Effector CD4-positive, alpha-beta T cell (primary cell): ENCODE data around the gene KIAA1586.
"Not testable (repeated sequence)": the region's sequence is repeated elsewhere in the genome, so short reads cannot be mapped to it uniquely, and the experiment has no call there.

ENCODE experiments used
- DNase-seq: peaks from one replicate; pipeline ENCODE4 v3.0.0-alpha.2; 2020

KIAA1586 gene

DNA sequence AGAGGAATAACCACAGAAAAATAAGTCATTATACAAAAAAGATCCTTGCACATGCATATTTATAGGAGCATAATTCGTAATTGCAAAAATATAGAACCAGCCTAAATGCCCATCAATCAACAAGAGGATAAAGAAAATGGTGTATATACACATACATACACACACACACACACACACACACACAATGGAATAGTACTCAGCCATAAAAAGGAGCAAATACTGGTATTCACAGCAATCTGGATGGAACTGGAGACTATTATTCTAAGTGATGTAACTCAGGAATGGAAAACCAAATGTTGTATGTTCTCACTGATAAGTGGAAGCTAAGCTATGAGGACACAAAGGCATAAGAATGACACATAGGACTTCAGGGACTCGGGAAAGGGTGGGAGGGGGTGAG, 1.9 kb upstream of the KIAA1586 start:
- DNase-seq: no peak

DNA sequence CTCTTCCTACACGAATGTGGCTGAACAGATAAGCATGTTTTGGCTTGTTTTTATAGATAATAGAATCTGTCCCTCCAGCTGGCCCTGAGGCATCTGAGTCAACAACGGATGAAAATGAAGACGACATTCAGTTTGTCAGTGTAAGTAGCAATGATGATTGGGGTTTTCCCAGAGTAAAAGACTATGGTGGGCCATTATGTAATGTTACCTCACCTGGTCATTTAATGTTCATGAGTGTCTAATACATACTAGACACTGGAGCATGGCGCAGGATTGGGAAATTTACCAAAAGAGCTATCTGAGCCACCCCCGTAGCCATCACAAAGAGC, 728 bp downstream of the KIAA1586 start:
- DNase-seq: not testable (repeated sequence)

DNA sequence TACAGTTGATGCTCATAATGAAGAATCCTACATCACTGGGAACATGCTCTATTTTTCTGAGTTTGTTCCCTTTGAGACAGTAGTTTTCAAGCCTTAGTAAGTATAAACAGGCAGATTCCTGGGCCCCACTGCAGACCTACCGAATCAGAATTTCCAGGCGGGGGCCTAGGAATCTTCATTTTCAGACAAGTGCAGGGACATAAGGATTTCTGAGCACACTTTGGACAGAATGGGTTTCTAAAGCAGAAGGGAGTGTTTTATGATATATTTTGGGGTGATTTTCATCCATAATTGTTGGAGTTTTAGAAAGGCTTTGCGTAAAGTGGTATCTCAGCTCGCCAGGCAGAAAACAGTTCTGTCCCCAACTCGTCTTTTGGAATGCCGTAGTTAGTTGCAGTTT, 1.4 kb downstream of the KIAA1586 start:
- not testable (repeated sequence) for DNase-seq

DNA sequence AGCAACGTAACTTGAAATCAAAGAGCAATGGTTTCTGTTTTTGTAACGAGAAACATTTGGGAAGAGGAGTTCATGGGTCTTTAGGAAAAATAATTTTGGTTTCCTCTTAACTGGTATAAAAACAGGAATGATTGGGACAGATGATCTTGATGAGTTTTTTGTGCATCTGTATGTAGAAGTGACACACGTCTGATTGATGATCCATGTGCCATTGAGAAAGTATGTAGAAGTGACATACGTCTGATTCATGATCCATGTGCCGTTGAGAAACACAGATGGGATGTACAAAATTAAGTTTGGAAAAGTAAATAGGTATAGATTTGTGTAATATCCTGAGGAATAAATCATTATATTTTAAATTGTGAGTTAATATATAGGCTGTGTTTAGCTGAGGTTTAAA, 2.1 kb downstream of the KIAA1586 start:
- no peak for DNase-seq

DNA sequence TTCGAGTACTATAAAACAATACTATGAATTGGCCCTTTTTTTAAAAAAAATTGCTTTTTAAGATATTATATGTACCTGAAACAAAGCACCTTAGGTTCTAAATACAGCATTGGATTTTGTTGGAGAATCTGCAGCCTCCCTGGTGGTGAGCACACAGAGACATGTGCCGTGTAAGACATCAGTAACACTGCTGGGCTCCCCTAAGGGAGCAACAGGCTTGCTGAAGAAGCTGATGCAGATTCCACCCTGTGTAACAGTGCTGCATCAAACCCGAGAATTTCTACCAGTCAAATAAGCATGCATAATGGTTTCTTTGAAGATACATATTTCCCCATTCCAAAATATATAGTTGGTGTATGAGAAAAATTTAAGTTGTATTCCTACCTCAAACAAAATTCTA, 17.4 kb downstream of the KIAA1586 start:
- no peak for DNase-seq

DNA sequence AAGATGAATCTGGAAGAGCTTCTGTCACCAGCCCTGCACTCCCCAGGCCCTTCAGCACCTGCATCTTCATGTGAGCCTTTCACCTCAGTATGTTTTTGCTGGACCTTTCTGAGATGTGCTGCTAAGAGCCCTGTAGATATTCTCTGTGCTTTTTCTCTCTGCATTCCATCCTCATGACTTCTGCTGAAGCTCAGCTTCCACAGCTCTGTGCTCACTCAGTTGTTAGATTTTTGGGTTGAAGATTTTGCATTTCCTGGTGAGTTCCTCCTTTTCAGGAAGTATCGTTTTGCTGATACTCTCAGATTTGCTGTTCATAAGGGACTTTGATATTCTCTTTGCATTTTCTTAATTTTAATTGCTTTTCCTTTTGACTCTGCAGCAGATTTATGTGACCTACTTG, 18.3 kb downstream of the KIAA1586 start:
- DNase-seq: no peak

DNA sequence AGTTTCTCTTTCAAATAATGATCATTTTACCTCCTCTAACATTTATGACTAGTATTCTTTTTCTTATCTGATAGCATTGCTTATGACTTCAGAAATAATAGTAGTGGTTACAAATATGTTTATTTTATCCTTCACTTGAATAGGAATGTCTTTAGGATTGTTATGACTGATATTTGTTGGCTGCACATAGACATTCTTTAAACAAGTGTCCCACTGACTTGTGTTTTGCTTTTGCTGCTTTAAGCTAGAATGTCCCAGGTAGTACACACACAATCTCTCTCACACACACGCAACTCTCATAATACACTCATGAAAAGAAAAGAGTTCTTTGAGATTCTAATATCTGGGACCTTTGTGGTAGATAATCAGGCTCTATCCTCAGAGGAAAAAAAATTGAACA, 21.6 kb downstream of the KIAA1586 start:
- DNase-seq: no peak

DNA sequence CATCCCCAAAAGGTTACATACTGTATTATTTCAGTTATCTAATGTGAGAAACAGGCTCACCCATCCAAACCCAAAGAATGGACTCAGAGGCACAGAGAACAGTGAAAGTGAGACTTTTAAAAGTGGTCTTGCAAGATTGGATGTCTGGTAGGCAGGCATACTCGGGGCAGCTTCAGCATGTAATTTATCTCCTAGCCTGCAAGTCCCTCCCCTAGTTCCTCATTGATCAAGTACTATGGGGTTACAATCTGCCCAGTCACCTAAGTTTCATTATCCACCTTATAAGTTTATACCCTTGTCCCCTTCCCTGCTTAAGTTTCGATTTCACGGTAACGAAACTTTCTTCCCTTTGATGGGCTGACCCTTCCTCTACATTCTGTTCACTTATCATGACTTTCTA, 22.7 kb downstream of the KIAA1586 start:
- no peak for DNase-seq

DNA sequence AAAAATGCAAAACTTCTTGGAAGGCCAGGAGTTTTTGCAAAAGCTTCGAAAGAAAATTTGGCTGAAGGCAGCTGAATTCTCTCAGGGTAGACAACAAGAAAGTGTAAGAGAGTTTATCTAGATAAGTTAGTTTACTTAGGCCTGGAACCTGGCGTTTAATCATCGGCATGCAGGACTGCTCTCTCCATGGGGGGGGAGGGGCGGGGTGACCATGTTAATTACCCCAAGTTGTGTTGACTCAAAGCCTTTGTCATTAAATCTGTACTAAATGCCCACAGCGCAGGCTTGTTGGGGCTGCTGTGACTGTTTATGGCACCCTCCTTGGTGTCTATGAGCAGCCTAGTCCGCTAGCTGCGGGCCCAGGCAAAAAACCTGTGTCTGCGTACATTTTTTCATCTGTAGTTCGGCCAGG, 23.4 kb downstream of the KIAA1586 start:
- DNase-seq: no peak

DNA sequence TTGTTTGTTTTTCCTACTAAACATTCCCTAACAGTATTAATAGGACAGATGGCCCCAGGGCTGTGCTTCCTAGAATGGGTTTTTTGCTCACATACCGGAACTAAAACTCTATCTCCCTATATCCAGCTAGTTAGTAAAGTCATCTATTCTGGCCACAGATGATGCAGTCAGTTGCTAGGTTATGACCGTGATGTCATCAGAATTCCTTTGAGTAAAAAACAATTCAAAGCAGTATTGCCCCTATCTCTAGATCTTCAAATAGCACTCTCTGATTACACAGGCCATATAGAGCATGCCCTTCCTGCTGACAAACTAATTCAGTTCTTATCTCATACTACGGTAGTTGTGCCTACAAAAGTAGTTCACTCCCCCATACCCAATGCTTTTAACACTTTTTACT, 25.6 kb downstream of the KIAA1586 start:
- DNase-seq: no peak

DNA sequence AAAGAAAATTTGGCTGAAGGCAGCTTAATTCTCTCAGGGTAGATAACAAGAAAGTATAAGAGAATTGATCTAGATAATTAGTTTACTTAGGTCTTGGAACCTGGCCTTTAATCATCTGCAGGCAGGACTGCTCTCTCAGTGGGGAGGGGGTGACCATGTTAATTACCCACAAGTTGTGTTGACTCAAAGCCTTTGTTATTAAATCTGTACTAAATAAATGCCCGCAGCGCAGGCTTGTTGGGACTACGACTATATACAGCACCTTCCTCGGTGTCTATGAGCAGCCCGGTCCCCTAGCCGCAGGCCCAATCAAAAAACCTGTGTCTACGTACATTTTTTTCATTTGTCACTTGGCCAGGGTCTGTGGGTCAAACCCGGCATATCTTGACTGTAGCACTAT, 27.9 kb downstream of the KIAA1586 start:
- no peak for DNase-seq

DNA sequence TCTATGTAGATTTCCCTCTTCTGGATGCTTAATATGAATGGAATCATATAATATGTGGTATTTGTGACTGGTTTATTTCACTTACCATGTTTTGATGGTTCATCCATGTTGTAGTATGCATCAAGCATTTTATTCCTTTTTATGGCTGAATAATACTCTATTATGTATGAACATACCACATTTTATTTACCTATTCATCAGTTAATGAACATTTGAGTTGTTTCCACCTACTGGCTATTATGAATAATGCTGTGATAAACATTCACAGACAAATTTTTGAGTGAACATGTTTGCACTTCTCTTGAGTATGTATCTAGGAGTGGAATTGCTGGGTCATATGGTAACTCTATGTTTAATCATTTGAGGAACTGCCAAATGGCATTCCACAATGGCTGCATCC, 28.6 kb downstream of the KIAA1586 start:
- DNase-seq: no peak

DNA sequence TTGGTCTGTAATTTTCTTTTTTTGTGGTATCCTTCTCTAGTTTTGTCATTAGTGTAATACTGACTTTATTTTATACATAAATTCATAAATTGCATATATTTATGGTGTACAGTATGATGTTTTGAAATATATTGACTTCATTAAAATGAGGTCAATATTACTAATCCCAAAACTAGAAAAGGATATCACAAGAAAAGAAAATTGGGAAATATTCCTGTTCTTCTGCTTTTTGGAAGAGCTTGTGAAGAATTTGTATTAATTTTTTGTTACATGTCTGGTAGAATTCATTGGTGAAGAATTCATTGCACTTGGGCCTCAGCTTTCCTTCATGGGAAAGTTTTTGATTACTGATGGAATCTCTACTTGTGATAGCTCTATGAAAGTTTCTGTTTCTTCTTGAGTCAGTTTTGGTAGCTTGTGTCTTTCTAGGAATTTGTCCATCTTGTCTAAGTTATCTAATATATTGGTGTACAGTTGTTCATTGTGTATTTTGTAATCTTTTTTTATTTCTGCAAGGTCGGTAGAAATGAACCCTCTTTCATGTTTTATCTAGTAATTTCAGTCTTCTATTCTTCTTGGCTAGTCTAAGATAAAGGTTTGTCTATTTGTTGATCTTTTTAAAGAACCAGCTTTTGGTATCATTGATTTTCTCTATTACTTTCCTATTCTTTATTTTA, 32.2 kb downstream of the KIAA1586 start:
- DNase-seq: no peak

DNA sequence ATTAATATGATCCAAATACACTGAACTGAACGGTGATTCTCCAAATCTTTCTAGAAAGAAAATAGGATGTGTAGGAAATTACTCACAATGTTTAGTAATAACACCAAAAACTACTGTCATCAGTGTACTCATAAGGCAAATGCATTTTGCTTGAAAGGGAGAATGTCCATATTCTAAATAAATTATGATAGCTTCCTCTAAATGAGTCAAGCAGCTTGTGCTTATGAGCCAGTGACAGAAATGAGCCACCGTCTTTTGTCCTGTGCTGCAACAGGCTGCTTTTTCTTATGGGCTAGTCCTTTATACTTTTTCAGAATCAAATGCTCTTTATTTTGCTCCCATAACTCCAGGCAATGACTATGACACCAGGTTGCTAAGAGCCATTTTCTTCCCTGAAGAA, 39.0 kb downstream of the KIAA1586 start:
- DNase-seq: no peak

DNA sequence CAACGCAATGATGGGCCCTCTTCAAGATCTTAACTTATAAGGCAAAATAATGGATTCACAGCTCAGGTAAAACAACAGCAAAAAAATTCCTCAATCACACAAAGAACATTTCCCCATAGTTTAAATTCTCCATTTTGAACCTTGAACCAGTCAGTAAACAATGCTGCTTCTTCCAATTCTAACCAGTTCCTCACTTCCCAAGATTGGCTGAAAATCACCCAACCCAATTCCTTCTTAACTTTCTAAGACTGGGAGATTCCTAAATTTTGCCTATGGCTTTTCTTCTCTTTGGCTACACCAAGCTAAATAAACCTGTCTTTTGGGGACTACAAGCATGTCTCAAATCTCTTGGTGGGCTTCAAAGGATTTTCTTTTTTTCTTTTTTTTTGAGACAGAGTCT, 40.4 kb downstream of the KIAA1586 start:
- no peak for DNase-seq

DNA sequence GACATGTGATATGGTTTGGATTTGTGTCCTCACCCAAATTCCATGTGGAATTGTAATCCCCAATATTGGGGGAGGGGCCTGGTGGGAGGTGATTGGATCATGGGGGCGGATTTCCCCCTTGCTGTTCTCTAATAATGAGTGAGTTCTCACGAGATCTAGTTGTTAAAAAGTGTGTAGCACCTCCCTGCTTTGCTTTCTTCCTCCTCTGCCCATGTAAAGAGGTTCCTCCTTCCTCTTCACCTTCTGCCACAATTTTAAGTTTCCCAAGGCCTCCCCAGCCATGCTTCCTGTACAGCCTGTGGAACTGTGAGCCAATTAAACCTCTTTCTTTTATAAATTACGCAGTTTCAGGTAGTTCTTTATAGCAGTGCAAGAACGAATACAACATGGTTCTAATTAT, 41.4 kb downstream of the KIAA1586 start:
- DNase-seq: no peak

DNA sequence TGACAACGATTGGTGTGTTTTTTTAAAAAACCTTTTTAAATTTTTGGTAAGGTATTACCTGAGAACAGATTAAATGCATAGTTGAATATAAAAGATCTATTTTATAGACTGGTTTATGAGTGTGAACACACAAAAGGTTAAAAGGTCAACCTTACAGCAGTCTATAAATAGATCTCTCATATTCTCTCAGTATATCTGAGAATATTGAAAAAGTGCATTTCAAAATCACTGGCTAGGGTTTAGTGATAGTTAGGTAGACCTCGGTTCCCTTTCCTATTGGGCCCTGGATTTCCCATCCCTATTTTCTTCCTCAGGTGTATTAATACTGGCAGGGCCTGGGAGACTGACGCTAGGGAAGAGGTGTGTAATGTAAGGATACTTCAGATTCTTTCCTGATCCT, 42.8 kb downstream of the KIAA1586 start:
- no peak for DNase-seq

DNA sequence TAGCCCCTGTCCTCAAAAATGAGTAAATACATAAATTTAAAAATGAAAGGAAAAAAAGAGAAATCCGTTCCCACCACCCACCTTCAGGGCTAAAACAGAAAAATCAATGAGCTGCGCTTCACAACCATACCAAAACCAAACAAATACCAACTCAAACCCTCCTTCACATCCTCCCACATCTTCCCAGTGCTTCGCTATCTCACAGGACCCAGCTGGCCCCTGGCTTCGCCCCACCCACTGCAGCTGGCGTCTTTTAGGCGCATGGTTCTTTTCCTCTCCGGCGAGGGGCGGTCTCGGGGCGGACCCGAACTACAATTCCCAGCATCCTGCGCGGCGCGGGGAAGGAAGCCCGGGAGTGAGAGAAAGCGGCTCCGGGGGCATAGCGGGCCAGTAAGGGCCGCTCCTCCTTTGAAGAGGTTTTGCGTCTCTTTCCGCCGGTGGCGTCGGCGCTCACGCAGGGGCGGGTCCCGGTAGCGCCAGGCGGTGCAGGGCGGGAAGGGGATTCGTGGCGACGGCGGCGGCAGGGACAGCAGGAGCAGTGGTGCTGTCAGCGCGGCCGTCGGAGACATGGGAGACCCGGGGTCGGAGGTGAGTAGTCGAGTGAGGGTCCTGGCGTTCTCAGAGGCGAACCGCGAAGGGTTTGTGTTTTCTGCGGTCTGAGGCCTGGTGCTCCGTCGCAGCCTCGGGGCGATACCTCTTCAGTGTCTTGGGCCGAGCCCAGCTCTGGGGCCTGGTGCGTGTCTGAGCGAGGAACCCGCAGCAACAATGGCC, 43.4 kb downstream of the KIAA1586 start, which contains the start of gene ZNF451:
ZNF451 (plus strand) TSS at position 502 of the 771 bp plus-strand sequence; CDS start at position 568, 66 bp downstream.
- peak; percentile 96 for DNase-seq

DNA sequence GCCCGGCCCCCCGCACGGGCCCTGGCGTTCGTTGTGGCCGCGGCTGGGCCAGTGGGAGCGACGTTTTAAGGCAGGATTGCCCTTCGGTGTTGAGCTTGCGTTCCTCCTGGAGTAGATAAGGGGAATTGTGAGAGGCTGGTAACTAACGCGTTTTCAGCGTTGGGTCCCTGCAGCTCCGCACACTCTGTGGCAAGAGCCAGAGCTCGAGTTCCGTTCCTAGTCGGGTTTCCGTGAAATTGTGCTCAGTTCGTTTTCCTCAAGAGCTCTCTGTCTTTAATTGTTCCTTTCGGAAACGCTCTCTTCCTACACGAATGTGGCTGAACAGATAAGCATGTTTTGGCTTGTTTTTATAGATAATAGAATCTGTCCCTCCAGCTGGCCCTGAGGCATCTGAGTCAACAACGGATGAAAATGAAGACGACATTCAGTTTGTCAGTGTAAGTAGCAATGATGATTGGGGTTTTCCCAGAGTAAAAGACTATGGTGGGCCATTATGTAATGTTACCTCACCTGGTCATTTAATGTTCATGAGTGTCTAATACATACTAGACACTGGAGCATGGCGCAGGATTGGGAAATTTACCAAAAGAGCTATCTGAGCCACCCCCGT, 44.1 kb downstream of the KIAA1586 start:
- DNase-seq: not testable (repeated sequence)

DNA sequence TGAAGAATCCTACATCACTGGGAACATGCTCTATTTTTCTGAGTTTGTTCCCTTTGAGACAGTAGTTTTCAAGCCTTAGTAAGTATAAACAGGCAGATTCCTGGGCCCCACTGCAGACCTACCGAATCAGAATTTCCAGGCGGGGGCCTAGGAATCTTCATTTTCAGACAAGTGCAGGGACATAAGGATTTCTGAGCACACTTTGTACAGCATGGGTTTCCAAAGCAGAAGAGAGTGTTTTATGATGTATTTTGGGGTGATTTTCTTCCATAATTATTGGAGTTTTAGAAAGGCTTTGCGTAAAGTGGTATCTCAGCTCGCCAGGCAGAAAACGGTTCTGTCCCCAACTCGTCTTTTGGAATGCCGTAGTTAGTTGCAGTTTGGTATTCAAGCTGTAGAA, 44.9 kb downstream of the KIAA1586 start:
- DNase-seq: not testable (repeated sequence)

DNA sequence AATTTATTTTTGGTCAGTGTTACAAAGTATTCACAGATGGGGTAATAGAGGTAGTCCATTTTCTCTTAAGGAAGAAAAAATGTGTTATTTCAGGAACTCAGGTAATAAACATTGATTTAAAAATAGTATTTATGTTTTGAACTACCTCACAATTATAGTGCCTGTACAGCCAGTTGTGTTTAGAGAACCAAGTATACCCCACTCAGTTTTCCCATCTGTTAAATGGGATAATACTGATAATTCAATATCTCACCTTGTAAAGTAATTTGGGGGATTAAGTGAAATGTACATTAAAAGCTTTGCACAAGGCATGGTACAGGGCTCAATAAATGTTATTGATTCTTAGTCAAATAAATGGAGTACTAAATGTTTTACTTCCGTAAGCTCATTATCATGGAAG, 48.2 kb downstream of the KIAA1586 start:
- no peak for DNase-seq

DNA sequence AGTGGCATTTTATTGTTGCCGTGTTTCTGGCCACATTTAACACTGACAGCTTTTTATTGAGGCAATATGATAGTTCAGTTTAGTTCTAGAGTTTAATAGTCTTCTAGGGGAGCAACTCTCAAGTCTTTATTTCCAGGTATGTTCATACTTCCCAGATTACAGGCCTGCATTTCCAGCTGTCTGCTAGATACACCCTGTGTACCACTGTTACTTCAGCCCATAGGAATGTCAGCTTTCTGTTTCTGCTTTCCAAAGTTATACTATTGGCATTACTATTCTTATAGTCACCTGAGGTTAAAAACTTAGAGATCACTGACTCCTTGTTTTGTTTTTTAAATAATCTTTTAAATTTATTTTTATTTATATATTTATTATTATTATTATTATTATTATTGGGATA, 51.1 kb downstream of the KIAA1586 start:
- DNase-seq: no peak

DNA sequence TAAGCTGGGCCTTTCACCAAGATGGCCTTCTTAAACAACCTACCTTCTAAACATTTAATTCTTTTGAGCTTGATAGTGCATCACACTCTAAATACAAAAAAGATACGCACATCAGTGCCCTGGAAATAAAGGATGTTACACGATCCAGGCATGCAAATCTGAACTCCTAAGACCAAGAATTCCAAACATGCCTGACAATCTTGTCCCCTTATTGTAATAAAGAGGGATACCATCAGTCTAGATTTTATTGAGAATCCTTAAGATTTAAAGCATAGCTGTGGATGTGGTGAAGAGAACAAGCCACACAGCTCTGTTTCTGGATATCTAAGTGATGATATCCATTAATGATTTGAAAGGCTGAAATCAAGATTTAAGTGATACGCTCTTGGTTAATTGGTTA, 56.5 kb downstream of the KIAA1586 start:
- no peak for DNase-seq

DNA sequence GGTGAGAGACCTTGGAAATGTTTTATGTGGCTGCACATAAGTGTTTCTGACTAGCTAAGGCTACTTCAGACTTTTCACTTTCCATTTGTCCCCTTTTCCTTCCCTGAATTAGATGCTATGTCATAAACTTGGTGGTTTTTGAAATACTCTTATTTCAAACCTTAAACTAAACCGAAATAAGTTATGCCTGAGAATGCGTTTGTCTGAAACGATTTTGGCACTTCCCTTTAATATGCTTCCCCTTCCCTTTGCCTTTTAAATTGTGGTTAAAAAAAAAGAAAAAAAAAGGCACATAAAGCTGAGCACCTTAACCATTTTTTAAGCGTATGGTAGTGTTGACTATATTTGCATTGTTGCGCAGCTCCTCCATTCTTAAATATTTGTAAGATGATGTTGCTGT, 57.8 kb downstream of the KIAA1586 start:
- DNase-seq: no peak
